ENCODE data around the gene POLR1E. TPM values are rescaled to one million over a fixed set of nuclear protein-coding genes. Genes with fewer than 3 reads are reported as not detected.

POLR1E gene
- total and polyA plus RNA-seq, 4 donors, result 4.9 to 25.5 (median 14.4) TPM

DNA sequence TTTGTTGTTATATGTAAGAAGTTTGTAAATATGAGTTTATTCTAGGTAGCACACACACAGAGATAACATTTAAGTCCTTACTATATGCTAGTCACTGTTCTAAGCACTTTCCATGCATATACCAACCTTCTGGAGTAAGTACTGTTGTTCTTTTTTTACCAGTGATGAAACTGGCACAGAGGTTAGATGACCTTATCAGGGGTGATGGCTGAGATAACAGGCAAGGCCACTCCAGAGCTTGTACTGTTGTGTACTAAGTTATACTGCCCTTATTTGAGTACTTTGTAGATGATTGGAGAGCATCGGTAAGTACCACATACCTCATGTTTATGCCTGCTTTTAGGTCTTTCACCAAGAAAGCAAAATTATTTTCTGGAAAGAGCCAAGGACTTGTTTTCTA, 6.2 kb downstream of the POLR1E start:
- H3K36me3 ChIP-seq (ENCODE audit: control insufficient read depth in 4 of 4, insufficient read depth in 3 of 4, low read depth in 1 of 4, low read length in 3 of 4), result peaks cover 12 to 69% (median 52%) of the 10 kb centered on the region in 4 donors
- no peaks in the 10 kb centered on the region for H3K27me3 ChIP-seq (ENCODE audit: control insufficient read depth in 4 of 4, insufficient read depth in 4 of 4, low read length in 3 of 4)
- H3K27ac ChIP-seq (ENCODE audit: low read depth in 1 of 2, low read length in 2 of 2), result no peak overlapping the region
- H3K9me3 ChIP-seq (ENCODE audit: control insufficient read depth in 4 of 4, low read length in 3 of 4), result no peaks in the 10 kb centered on the region
- no peak overlapping the region for H3K4me3 ChIP-seq (ENCODE audit: low read depth in 1 of 3, low read length in 3 of 3)
- 37% methylated on average over 1 of the region's 1 CpG for WGBS
- TF ChIP-seq TAF1 (conservative IDR thresholded peaks at IDR 0.05) (no peak), JUND (IDR thresholded peaks at IDR 0.05) (peak in 1 of 2 donors; percentile 22), HNF4G (IDR thresholded peaks at IDR 0.05) (no peak), SP1 (IDR thresholded peaks at IDR 0.05) (peak; percentile 41), HNF4A (conservative IDR thresholded peaks at IDR 0.05) (peak; percentile 55 to 59), ATF3 (IDR thresholded peaks at IDR 0.05) (peak; percentile 40), RXRA (IDR thresholded peaks at IDR 0.05) (peak; percentile 81 to 86), NR2F2 (IDR thresholded peaks at IDR 0.05) (peak; percentile 40), FOXA2 (IDR thresholded peaks at IDR 0.05) (peak; percentile 27), RAD21 (IDR thresholded peaks at IDR 0.05) (peak in 1 of 2 donors; percentile 15), MAX (IDR thresholded peaks at IDR 0.05) (no peak)
- H3K4me1 ChIP-seq (ENCODE audit: control insufficient read depth in 4 of 4, insufficient read depth in 4 of 4, low read length in 3 of 4), result peaks cover 10 to 20% (median 14%) of the 10 kb centered on the region in 4 donors
- DNase-seq (ENCODE audit: low spot score), result no peak
- H3K9ac ChIP-seq (ENCODE audit: low read depth in 1 of 2, low read length in 2 of 2), result no peak overlapping the region

DNA sequence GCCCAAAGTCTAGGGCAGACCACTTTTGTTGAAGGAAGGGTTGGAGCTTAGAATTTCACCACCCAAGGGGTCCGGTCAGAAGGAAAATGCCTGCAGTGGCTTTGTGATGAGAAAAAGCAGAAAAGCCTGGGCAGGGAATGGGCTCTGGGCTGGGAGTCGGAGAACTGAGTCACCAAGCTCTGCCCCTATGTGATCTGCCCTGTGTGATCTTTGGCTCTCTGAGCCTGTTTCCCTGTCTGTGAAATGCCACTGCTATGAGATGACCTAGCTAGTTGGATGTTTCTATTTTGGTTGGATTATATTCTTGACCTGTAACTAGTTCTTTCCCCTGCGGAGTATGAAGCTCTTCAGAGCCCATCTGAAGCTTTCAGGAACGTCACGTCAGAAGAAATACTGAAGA, 9.8 kb downstream of the POLR1E start:
- no peak for TF ChIP-seq HNF4G (IDR thresholded peaks at IDR 0.05)
- TF ChIP-seq FOXA2 (IDR thresholded peaks at IDR 0.05), result no peak
- TF ChIP-seq EGR1 (IDR thresholded peaks at IDR 0.05; ENCODE audit: low read depth in 2 of 2), result no peak
- TF ChIP-seq SP1 (IDR thresholded peaks at IDR 0.05), result no peak
- no peak for TF ChIP-seq RXRA (IDR thresholded peaks at IDR 0.05)
- TF ChIP-seq, protein P1, sequence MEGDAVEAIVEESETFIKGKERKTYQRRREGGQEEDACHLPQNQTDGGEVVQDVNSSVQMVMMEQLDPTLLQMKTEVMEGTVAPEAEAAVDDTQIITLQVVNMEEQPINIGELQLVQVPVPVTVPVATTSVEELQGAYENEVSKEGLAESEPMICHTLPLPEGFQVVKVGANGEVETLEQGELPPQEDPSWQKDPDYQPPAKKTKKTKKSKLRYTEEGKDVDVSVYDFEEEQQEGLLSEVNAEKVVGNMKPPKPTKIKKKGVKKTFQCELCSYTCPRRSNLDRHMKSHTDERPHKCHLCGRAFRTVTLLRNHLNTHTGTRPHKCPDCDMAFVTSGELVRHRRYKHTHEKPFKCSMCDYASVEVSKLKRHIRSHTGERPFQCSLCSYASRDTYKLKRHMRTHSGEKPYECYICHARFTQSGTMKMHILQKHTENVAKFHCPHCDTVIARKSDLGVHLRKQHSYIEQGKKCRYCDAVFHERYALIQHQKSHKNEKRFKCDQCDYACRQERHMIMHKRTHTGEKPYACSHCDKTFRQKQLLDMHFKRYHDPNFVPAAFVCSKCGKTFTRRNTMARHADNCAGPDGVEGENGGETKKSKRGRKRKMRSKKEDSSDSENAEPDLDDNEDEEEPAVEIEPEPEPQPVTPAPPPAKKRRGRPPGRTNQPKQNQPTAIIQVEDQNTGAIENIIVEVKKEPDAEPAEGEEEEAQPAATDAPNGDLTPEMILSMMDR (IDR thresholded peaks at IDR 0.05; ENCODE audit: low read depth, low read length, missing input control), result no peak
- TF ChIP-seq TAF1 (conservative IDR thresholded peaks at IDR 0.05), result no peak
- peaks cover 2 to 7% (median 4%) of the 10 kb centered on the region in 4 donors for H3K4me1 ChIP-seq (ENCODE audit: control insufficient read depth in 4 of 4, insufficient read depth in 4 of 4, low read length in 3 of 4)
- no peak overlapping the region for H3K27ac ChIP-seq (ENCODE audit: low read depth in 1 of 2, low read length in 2 of 2)
- WGBS, result 97% methylated on average over 5 of the region's 5 CpGs
- no peak overlapping the region for H3K4me3 ChIP-seq (ENCODE audit: low read depth in 1 of 3, low read length in 3 of 3)
- H3K36me3 ChIP-seq (ENCODE audit: control insufficient read depth in 4 of 4, insufficient read depth in 3 of 4, low read depth in 1 of 4, low read length in 3 of 4), result peaks cover 12 to 70% (median 65%) of the 10 kb centered on the region in 4 donors
- H3K27me3 ChIP-seq (ENCODE audit: control insufficient read depth in 4 of 4, insufficient read depth in 4 of 4, low read length in 3 of 4), result no peaks in the 10 kb centered on the region
- DNase-seq (ENCODE audit: low spot score), result no peak
- H3K9me3 ChIP-seq (ENCODE audit: control insufficient read depth in 4 of 4, low read length in 3 of 4), result no peaks in the 10 kb centered on the region
- H3K9ac ChIP-seq (ENCODE audit: low read depth in 1 of 2, low read length in 2 of 2), result no peak overlapping the region

DNA sequence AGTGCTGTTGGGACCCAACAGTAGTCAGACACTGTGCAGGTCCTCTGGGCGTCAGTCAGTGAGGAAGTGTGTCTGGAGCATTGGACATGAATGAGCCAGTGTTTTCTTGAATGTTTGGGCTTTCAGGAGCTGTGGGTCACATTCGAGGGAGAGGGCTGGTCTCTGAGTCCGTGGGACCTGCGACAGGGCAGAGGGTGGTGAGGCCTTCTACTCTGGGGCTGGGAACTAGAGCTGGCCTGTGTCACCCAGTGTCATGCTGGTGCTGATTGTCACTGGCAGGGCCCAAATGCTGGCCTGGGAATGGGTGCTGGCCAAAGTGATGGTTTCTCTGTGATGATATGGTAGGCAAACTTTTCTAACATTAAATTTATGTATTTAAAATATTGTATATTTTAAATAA, 10.3 kb downstream of the POLR1E start:
- TF ChIP-seq FOXA1 (IDR thresholded peaks at IDR 0.05) (no peak), ATF3 (IDR thresholded peaks at IDR 0.05) (no peak), GABPA (IDR thresholded peaks at IDR 0.05 in 1 of 2, conservative IDR thresholded peaks at IDR 0.05 in 1 of 2) (no peak), RXRA (IDR thresholded peaks at IDR 0.05) (no peak), FOXA2 (IDR thresholded peaks at IDR 0.05) (no peak), EGR1 (IDR thresholded peaks at IDR 0.05; ENCODE audit: low read depth in 2 of 2) (no peak)
- WGBS, result 95% methylated on average over 4 of the region's 4 CpGs
- Histone ChIP-seq H3K4me3 (ENCODE audit: low read depth in 1 of 3, low read length in 3 of 3) (no peak overlapping the region), H3K36me3 (ENCODE audit: control insufficient read depth in 4 of 4, insufficient read depth in 3 of 4, low read depth in 1 of 4, low read length in 3 of 4) (peaks cover 12 to 72% (median 66%) of the 10 kb centered on the region in 4 donors), H3K9ac (ENCODE audit: low read depth in 1 of 2, low read length in 2 of 2) (no peak overlapping the region), H3K27ac (ENCODE audit: low read depth in 1 of 2, low read length in 2 of 2) (no peak overlapping the region), H3K27me3 (ENCODE audit: control insufficient read depth in 4 of 4, insufficient read depth in 4 of 4, low read length in 3 of 4) (no peaks in the 10 kb centered on the region), H3K9me3 (ENCODE audit: control insufficient read depth in 4 of 4, low read length in 3 of 4) (no peaks in the 10 kb centered on the region), H3K4me1 (ENCODE audit: control insufficient read depth in 4 of 4, insufficient read depth in 4 of 4, low read length in 3 of 4) (peaks cover 3 to 7% (median 5%) of the 10 kb centered on the region in 4 donors)
- no peak for DNase-seq (ENCODE audit: low spot score)
